Measurements from ENCODE around the gene PFAS. TPM values are rescaled to one million over a fixed set of nuclear protein-coding genes. Genes with fewer than 3 reads are reported as not detected.
A peak's percentile ranks its signal among the peaks of the same experiment; 100 is the strongest.

Gene PFAS
- total and polyA plus RNA-seq, 11 donors = 6.1 to 23.8 (median 13.2) TPM

DNA sequence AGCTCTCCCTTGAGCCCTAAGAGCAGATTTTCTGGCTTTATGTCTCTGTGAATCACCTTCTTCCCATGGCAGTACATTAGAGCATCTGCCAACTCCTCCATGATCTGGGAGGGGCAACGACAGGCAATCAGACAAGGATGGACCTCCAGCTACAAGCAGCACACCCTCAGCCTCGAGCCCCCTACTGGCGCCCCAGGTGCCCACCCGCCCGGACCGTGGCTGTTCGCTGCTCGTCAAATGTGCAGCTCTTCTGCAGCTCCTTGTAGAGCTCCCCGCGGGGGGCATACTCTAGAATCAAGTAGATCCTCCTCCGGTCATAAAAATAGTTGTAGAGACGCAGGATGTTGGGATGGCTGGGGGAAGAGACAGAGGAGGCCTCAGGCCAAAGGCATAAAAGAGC is 42.6 kb upstream of the PFAS start:
- Histone ChIP-seq H3K4me3 (no peak overlapping the region), H3K27ac (no peak overlapping the region), H3K9me3 (no peaks in the 10 kb centered on the region), H3K36me3 (no peaks in the 10 kb centered on the region), H3K27me3 (no peaks in the 10 kb centered on the region), H3K4me1 (peaks cover 0 to 22% (median 8%) of the 10 kb centered on the region in 12 donors)
- TF ChIP-seq, protein P1, sequence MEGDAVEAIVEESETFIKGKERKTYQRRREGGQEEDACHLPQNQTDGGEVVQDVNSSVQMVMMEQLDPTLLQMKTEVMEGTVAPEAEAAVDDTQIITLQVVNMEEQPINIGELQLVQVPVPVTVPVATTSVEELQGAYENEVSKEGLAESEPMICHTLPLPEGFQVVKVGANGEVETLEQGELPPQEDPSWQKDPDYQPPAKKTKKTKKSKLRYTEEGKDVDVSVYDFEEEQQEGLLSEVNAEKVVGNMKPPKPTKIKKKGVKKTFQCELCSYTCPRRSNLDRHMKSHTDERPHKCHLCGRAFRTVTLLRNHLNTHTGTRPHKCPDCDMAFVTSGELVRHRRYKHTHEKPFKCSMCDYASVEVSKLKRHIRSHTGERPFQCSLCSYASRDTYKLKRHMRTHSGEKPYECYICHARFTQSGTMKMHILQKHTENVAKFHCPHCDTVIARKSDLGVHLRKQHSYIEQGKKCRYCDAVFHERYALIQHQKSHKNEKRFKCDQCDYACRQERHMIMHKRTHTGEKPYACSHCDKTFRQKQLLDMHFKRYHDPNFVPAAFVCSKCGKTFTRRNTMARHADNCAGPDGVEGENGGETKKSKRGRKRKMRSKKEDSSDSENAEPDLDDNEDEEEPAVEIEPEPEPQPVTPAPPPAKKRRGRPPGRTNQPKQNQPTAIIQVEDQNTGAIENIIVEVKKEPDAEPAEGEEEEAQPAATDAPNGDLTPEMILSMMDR (IDR thresholded peaks at IDR 0.05) = no peak
- no peak for TF ChIP-seq POLR2A (IDR thresholded peaks at IDR 0.05)
- intact Hi-C loops (cut with DNase I) = no loop called here
- ATAC-seq (no peak), DNase-seq (no peak)
- WGBS, 4 donors = 89 to 95% (median 94%) methylated on average over 12 of the region's 12 CpGs

DNA sequence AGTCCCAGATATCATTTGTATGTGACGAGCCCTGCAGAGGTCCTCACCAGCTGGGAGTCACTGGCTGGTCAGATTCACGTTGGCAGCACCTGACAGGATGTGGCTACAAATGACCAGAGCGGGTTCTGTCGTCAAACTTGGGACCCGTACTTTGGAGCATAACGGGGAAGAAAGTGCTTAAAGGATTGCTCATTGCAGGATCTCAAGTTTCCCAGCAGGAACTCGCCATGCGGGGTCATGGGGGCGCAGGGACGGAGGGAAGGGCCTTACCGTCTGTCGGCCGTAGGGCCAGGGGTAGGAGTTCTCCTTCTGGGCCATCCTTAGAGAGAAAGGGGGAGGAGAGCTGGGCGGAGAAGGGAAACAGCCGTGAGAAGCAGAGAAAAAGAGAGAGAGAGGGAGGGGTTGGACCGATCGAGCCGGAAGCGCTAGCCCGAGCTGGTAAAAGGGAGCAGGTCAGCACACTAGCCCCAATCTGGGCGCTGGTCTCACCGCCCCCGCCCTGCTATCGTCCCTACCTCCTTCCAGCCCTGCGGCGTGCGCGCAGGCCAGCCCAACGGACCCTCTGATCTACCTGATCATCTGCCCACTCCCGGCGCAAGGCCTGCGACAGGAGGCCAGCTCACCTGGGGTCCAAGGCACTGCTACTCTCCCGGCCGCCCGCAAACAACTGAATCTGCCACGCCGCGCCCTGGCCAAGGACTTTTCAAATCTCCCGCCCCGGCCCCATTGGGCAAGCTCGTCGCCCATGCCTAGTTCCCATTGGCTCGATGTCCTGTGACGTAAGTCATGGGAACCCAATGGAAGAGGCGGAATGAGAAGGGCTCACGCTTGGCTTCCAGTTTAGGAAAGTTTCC is 39.0 kb upstream of the PFAS start, which contains the start of gene AURKB:
Gene AURKB, minus strand, starts transcription at position 669 of the 854 bp plus-strand sequence. Its CDS starts 351 bp downstream, at position 318.
- intact Hi-C loops (cut with DNase I) = no loop called here
- H3K27ac ChIP-seq = peak within 1 kb of the TSS; percentile 2 to 85 (median 76)
- 2% methylated on average over 42 to 46 of the region's 46 CpGs for WGBS, 4 donors

DNA sequence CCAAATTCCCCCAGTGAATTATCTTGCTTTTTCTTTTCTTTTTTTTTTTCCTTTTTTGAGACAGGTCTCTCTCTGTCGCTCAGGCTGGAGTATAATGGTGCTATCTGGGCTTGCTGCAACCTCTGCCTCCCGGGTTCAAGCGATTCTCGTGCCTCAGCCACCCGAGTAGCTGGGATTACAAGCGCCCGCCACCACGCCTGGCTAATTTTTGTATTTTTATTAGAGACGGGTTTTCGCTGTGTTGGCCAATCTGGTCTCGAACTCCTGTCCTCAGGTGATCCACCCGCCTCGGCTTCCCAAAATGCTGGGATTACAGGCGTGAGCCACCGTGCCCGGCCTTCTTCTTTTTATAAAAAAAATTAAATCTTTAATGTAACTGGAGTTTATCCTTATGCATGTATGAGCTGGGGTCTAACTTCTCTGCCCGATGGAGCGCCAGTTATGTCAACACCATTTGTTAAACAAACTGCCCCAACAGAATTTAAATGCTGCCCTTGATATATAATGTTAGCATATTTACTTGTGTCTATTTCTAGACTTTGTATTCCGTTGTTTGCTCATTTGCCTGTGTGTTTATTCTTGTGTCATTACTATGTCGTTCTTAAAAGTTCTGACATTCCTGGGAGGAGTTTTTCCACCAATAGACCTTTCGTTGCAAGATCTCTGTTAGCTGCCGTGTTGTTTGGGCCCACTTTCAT is 38.2 kb upstream of the PFAS start:
- WGBS, 4 donors = 17 to 24% (median 22%) methylated on average over 22 of the region's 22 CpGs
- ATAC-seq = peak in 2 of 4 donors; percentile 35 to 47
- no peaks in the 10 kb centered on the region for H3K36me3 ChIP-seq
- H3K9me3 ChIP-seq = no peaks in the 10 kb centered on the region
- no peak for DNase-seq
- intact Hi-C loops (cut with DNase I) = no loop called here
- H3K4me1 ChIP-seq = peaks cover 0 to 22% (median 8%) of the 10 kb centered on the region in 12 donors
- H3K27ac ChIP-seq = peak overlapping the region; percentile 2 to 85 (median 76)
- H3K27me3 ChIP-seq = no peaks in the 10 kb centered on the region
- TF ChIP-seq, protein P1 (IDR thresholded peaks at IDR 0.05) = peak in 1 of 12 donors; percentile 1
- no peak for TF ChIP-seq POLR2A (IDR thresholded peaks at IDR 0.05)
- peak overlapping the region; percentile 22 to 73 (median 62) for H3K4me3 ChIP-seq

More for the DNA sequence above, 39.0 kb upstream of the PFAS start, which contains the start of gene AURKB:
- ATAC-seq (peak; percentile 93 to 99 (median 99)), DNase-seq (peak; percentile 94 to 97 (median 96))
- H3K4me3 ChIP-seq = peak within 1 kb of the TSS; percentile 22 to 73 (median 62)
- no peak for TF ChIP-seq POLR2A (IDR thresholded peaks at IDR 0.05)
- TF ChIP-seq, protein P1 (IDR thresholded peaks at IDR 0.05) = peak in 1 of 12 donors; percentile 9
- H3K36me3 ChIP-seq = no peaks in the 10 kb centered on the region
- no peaks in the 10 kb centered on the region for H3K9me3 ChIP-seq
- peaks cover 0 to 22% (median 8%) of the 10 kb centered on the region in 12 donors for H3K4me1 ChIP-seq
- H3K27me3 ChIP-seq = no peaks in the 10 kb centered on the region

All from heart left ventricle (tissue), 16 donors.